GM12878 (cell line): Measurements from ENCODE around the gene FKBP2.

ENCODE experiments used
- POU2F2 ChIP-seq: IDR thresholded peaks from 3 replicates; pipeline ENCODE4 v1.6.1; 2011; ENCODE audit warnings: low read depth, mild to moderate bottlenecking, low read length, borderline replicate concordance
- ZNF384 ChIP-seq: IDR thresholded peaks from 2 replicates; pipeline ENCODE4 v1.6.1; 2012; ENCODE audit warnings: low read depth, mild to moderate bottlenecking, low read length, improper control_type of control experiment, borderline replicate concordance
- TF ChIP-seq, protein P1 (sequence below): IDR thresholded peaks from 2 replicates; pipeline ENCODE4 v1.6.1; 2011; ENCODE audit warnings: low read depth, mild to moderate bottlenecking, low read length, moderate library complexity, borderline replicate concordance; ENCODE audit errors: extremely low read depth
- TF ChIP-seq, protein P2 (sequence below), 3 experiments: IDR thresholded peaks in 2 of 3; conservative IDR thresholded peaks in 1 of 3; 2 replicates each; pipeline ENCODE4 v1.5.1; 2011; ENCODE audit warnings: low read depth in 3 of 3, low read length in 3 of 3, mild to moderate bottlenecking in 3 of 3, control low read depth in 2 of 3, moderate library complexity in 2 of 3, inconsistent platforms in 1 of 3, mixed read lengths in 1 of 3; ENCODE audit not compliant: control insufficient read depth in 2 of 3, insufficient read depth in 1 of 3; ENCODE audit errors: extremely low read depth in 1 of 3

DNA sequence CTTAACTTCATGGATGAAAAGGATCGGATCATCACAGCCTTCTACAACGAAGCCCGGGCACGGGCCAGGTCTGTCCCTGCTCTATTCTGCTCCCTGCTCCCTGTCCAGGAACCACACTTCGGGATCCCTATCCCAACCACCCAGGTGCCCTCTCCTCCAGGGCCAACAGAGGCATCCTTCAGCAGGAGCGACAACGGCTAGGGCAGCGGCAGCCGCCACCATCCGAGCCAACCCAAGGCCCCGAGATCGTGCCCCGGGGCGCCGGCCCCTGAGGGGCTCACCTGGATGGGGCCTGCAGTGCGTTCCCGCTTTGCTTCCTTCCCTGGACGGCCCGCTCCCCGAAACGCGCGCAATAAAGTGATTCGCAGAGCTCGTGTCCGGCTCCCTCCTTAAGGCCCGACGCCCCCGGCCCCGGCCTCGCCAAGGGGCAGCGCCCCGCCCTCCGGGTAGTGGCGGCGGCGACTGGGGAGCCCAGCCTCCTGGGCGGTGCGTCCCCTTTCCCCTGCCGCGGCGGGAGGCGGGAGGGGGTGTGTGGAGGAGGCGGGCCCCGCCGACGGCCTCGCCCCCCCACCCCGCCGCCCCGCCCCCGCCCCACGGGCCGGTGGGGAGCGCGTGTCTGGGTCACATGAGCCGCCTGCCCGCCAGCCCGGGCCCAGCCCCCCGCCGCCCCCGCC is 6.8 kb upstream of the FKBP2 start, which contains the start of gene VEGFB:
- TF ChIP-seq, protein P1, sequence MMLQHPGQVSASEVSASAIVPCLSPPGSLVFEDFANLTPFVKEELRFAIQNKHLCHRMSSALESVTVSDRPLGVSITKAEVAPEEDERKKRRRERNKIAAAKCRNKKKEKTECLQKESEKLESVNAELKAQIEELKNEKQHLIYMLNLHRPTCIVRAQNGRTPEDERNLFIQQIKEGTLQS = no peak
- TF ChIP-seq POU2F2 (no peak), ZNF384 (no peak)
- TF ChIP-seq, protein P2, sequence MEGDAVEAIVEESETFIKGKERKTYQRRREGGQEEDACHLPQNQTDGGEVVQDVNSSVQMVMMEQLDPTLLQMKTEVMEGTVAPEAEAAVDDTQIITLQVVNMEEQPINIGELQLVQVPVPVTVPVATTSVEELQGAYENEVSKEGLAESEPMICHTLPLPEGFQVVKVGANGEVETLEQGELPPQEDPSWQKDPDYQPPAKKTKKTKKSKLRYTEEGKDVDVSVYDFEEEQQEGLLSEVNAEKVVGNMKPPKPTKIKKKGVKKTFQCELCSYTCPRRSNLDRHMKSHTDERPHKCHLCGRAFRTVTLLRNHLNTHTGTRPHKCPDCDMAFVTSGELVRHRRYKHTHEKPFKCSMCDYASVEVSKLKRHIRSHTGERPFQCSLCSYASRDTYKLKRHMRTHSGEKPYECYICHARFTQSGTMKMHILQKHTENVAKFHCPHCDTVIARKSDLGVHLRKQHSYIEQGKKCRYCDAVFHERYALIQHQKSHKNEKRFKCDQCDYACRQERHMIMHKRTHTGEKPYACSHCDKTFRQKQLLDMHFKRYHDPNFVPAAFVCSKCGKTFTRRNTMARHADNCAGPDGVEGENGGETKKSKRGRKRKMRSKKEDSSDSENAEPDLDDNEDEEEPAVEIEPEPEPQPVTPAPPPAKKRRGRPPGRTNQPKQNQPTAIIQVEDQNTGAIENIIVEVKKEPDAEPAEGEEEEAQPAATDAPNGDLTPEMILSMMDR (IDR thresholded peaks at IDR 0.05 in 2 of 3, conservative IDR thresholded peaks at IDR 0.05 in 1 of 3; ENCODE audit: control insufficient read depth in 2 of 3, extremely low read depth in 1 of 3, insufficient read depth in 1 of 3, low read depth in 3 of 3, low read length in 3 of 3) = no peak
